DND-41 (cell line): ENCODE results near the gene PRSS3.

Experiments
- CTCF ChIP-seq: IDR thresholded peaks from 2 replicates; pipeline ENCODE4 v1.5.1; 2012; ENCODE audit warnings: borderline replicate concordance, low read length, moderate library complexity, mild to moderate bottlenecking; ENCODE audit not compliant: poor library complexity, severe bottlenecking; ENCODE audit errors: extremely low read depth
- EZH2 ChIP-seq: IDR thresholded peaks from 3 replicates; pipeline ENCODE4 v1.6.1; 2012; ENCODE audit warnings: borderline replicate concordance, low read depth, mild to moderate bottlenecking, moderate library complexity, low read length, inconsistent platforms; ENCODE audit not compliant: severe bottlenecking

GRCh38 chr9:33752130-33752637 lies 43.2 kb upstream of the PRSS3 start:
- TF ChIP-seq CTCF, result no peak
- TF ChIP-seq EZH2, result no peak
